IMR-90 (cell line): ENCODE data around the gene SPON1. TPM values are rescaled to one million over a fixed set of nuclear protein-coding genes. Genes with fewer than 3 reads are reported as not detected.

ENCODE experiments used
- ATAC-seq: fragments of 200-7000 bp; cut with Tn5 transposase; 2 replicates; pipeline ENCODE4 v1.9.1; 2020; ENCODE audit warnings: low read depth, mild to moderate bottlenecking, moderate library complexity
- BruUV-seq: library from RNA; stranded (reverse); fragments of 400-500 nt; replicated peaks from 2 replicates; lab custom pipeline; 2021; lab: Mats Ljungman, UMichigan
- CTCF ChIA-PET: fragments of 300-600 bp; formaldehyde crosslinking; extraction: SDS; loops from one replicate; lab custom pipeline; 2021; ENCODE audit warnings: antibody characterized with exemption; lab: Yijun Ruan, JAX
- POLR2A ChIA-PET: fragments of 300-600 bp; sonication (Branson Sonifier 250); formaldehyde crosslinking; loops from one replicate; lab custom pipeline; 2022; ENCODE audit warnings: antibody characterized with exemption; ENCODE audit not compliant: unreplicated experiment; lab: Charles Lee
- DNase-seq: peaks from one replicate; pipeline ENCODE4 v3.0.0; 2013
- H2AFZ ChIP-seq: replicated peaks from 2 replicates; pipeline ENCODE3; 2013; ENCODE audit warnings: low read length, mild to moderate bottlenecking; ENCODE audit not compliant: poor library complexity
- H2AK5ac ChIP-seq: 2 replicates; pipeline ENCODE4 v1.6.1; 2013; ENCODE audit warnings: low read depth, low read length, inconsistent platforms
- H2AK9ac ChIP-seq: replicated peaks from 2 replicates; pipeline ENCODE3; 2013; ENCODE audit warnings: mild to moderate bottlenecking, low read depth, low read length, moderate library complexity; ENCODE audit not compliant: poor library complexity
- H2BK120ac ChIP-seq: 2 replicates; pipeline ENCODE4 v1.6.1; 2013; ENCODE audit warnings: low read depth, low read length, inconsistent platforms
- H2BK15ac ChIP-seq: 3 replicates; pipeline ENCODE4 v1.6.1; 2013; ENCODE audit warnings: low read depth, low read length, inconsistent platforms
- H2BK20ac ChIP-seq: 2 replicates; pipeline ENCODE4 v1.6.1; 2013; ENCODE audit warnings: low read depth, mild to moderate bottlenecking, inconsistent platforms, low read length, moderate library complexity
- H2BK5ac ChIP-seq: 2 replicates; pipeline ENCODE4 v1.6.1; 2013; ENCODE audit warnings: mild to moderate bottlenecking, low read depth, low read length, inconsistent platforms; ENCODE audit not compliant: poor library complexity, severe bottlenecking
- H3K14ac ChIP-seq: replicated peaks from 2 replicates; pipeline ENCODE4 v1.6.1; 2013; ENCODE audit warnings: low read depth, low read length, inconsistent platforms
- H3K18ac ChIP-seq: 2 replicates; pipeline ENCODE4 v1.6.1; 2013; ENCODE audit warnings: low read depth, low read length, control low read depth
- H3K23ac ChIP-seq: 2 replicates; pipeline ENCODE4 v1.6.1; 2013; ENCODE audit warnings: low read depth, low read length, inconsistent platforms
- H3K27ac ChIP-seq: 2 replicates; pipeline ENCODE4 v1.5.1; 2013; ENCODE audit warnings: mild to moderate bottlenecking, control low read depth, low read length; ENCODE audit not compliant: insufficient read depth
- H3K27me3 ChIP-seq: 2 replicates; pipeline ENCODE4 v1.6.1; 2013; ENCODE audit warnings: low read length; ENCODE audit not compliant: control insufficient read depth, insufficient read depth
- H3K36me3 ChIP-seq: 2 replicates; pipeline ENCODE4 v1.6.1; 2013; ENCODE audit warnings: low read length, mixed read lengths; ENCODE audit not compliant: control insufficient read depth, insufficient read depth
- H3K4ac ChIP-seq: 2 replicates; pipeline ENCODE4 v1.6.1; 2013; ENCODE audit warnings: low read depth, low read length, inconsistent platforms
- H3K4me1 ChIP-seq: 2 replicates; pipeline ENCODE4 v1.6.1; 2013; ENCODE audit warnings: low read length, mixed read lengths; ENCODE audit not compliant: control insufficient read depth, insufficient read depth
- H3K4me2 ChIP-seq: 2 replicates; pipeline ENCODE4 v1.6.1; 2013; ENCODE audit warnings: low read depth, mild to moderate bottlenecking, control low read depth, low read length, moderate library complexity
- H3K4me3 ChIP-seq: 2 replicates; pipeline ENCODE4 v1.5.1; 2013; ENCODE audit warnings: low read depth, mild to moderate bottlenecking, control low read depth, low read length, moderate library complexity; ENCODE audit not compliant: insufficient read depth
- H3K56ac ChIP-seq: 2 replicates; pipeline ENCODE4 v1.6.1; 2013; ENCODE audit warnings: low read length, inconsistent platforms; ENCODE audit not compliant: insufficient read depth; ENCODE audit errors: extremely low read depth
- H3K79me1 ChIP-seq, 2 experiments: 2 replicates each; pipeline ENCODE4 v1.6.1; 2013; ENCODE audit warnings: low read length in 2 of 2, inconsistent platforms in 1 of 2, low read depth in 1 of 2
- H3K9ac ChIP-seq: 2 replicates; pipeline ENCODE4 v1.6.1; 2013; ENCODE audit warnings: low read depth, low read length, control low read depth
- H3K9me1 ChIP-seq: 2 replicates; pipeline ENCODE4 v1.6.1; 2013; ENCODE audit warnings: low read length, inconsistent platforms; ENCODE audit not compliant: insufficient read depth
- H3K9me3 ChIP-seq: 2 replicates; pipeline ENCODE4 v1.6.1; 2013; ENCODE audit warnings: low read length; ENCODE audit not compliant: control insufficient read depth, insufficient read depth
- H4K20me1 ChIP-seq: 2 replicates; pipeline ENCODE4 v1.6.1; 2013; ENCODE audit warnings: low read length, inconsistent platforms; ENCODE audit not compliant: insufficient read depth
- H4K5ac ChIP-seq: 2 replicates; pipeline ENCODE4 v1.6.1; 2013; ENCODE audit warnings: mild to moderate bottlenecking, low read depth, low read length, control low read depth
- H4K8ac ChIP-seq, 2 experiments: 2 replicates each; pipeline ENCODE4 v1.6.1; 2013; ENCODE audit warnings: low read depth in 2 of 2, low read length in 2 of 2, control low read depth in 1 of 2, inconsistent platforms in 1 of 2
- H4K91ac ChIP-seq: 2 replicates; pipeline ENCODE4 v1.6.1; 2013; ENCODE audit warnings: low read depth, low read length, inconsistent platforms; ENCODE audit not compliant: insufficient read depth
- BHLHE40 ChIP-seq: fragments of 150-350 bp; IDR thresholded peaks from 2 replicates; pipeline ENCODE4 v1.6.1; 2016; ENCODE audit warnings: mild to moderate bottlenecking, low read depth, low read length
- CEBPB ChIP-seq: IDR thresholded peaks from 2 replicates; pipeline ENCODE4 v1.6.1; 2012; ENCODE audit warnings: low read depth, low read length, improper control_type of control experiment
- CHD1 ChIP-seq: IDR thresholded peaks from 2 replicates; pipeline ENCODE4 v1.6.1; 2012; ENCODE audit warnings: low read depth, low read length, improper control_type of control experiment
- MAFK ChIP-seq: IDR thresholded peaks from 2 replicates; pipeline ENCODE4 v1.6.1; 2012; ENCODE audit warnings: low read depth, low read length, improper control_type of control experiment
- MAZ ChIP-seq: IDR thresholded peaks from 2 replicates; pipeline ENCODE4 v1.6.1; 2012; ENCODE audit warnings: low read depth, mild to moderate bottlenecking, low read length, improper control_type of control experiment, moderate library complexity, borderline replicate concordance
- MXI1 ChIP-seq: IDR thresholded peaks from 2 replicates; pipeline ENCODE4 v1.6.1; 2012; ENCODE audit warnings: low read depth, mild to moderate bottlenecking, low read length, moderate library complexity, borderline replicate concordance
- NFE2L2 ChIP-seq: fragments of 150-350 bp; IDR thresholded peaks from 2 replicates; pipeline ENCODE4 v1.6.1; 2016; ENCODE audit warnings: low read depth, mild to moderate bottlenecking, low read length
- POLR2A ChIP-seq: IDR thresholded peaks from 2 replicates; pipeline ENCODE4 v1.6.1; 2012; ENCODE audit warnings: mild to moderate bottlenecking, low read depth, low read length
- RAD21 ChIP-seq: IDR thresholded peaks from 2 replicates; pipeline ENCODE4 v1.6.1; 2012; ENCODE audit warnings: low read length, improper control_type of control experiment
- RCOR1 ChIP-seq: IDR thresholded peaks from 2 replicates; pipeline ENCODE4 v1.6.1; 2012; ENCODE audit warnings: mild to moderate bottlenecking, low read length, improper control_type of control experiment; ENCODE audit not compliant: insufficient replicate concordance
- RFX5 ChIP-seq: IDR thresholded peaks from 2 replicates; pipeline ENCODE4 v1.8.0; 2012; ENCODE audit warnings: low read depth, mild to moderate bottlenecking, low read length, moderate library complexity
- SMC3 ChIP-seq: fragments of 150-350 bp; IDR thresholded peaks from 2 replicates; pipeline ENCODE4 v1.6.1; 2016; ENCODE audit warnings: low read depth, mild to moderate bottlenecking, antibody characterized with exemption, low read length, moderate library complexity
- USF2 ChIP-seq: fragments of 150-350 bp; IDR thresholded peaks from 2 replicates; pipeline ENCODE4 v1.6.1; 2017; ENCODE audit warnings: mild to moderate bottlenecking, antibody characterized with exemption, low read length, low read depth
- WGBS, 2 experiments: methylation state at CpG; one replicate each; pipeline versions ENCODE4 v1.1.5 to v1.1.7; 2013; ENCODE audit warnings: missing lambda C conversion rate in 2 of 2; ENCODE audit not compliant: insufficient read length in 1 of 2; ENCODE audit errors: extremely low coverage in 2 of 2; 5-methylcytosine and 5-hydroxymethylcytosine counted together
- dilution Hi-C: fragments of 300-500 bp; cut with HindIII; formaldehyde crosslinking; loops from one replicate; pipeline ENCODE4 v1.14.3; 2018; ENCODE audit warnings: low sequenced_read_pairs; ENCODE audit not compliant: unreplicated experiment
- in situ Hi-C: fragments of 300-500 bp; cut with MboI; formaldehyde crosslinking; loops from 3 replicates; pipeline ENCODE4 v1.14.3; 2019; ENCODE audit warnings: low sequenced_read_pairs, inconsistent platforms, mixed read lengths
- intact Hi-C: fragments of 100-400 bp; cut with micrococcal nuclease; formaldehyde crosslinking; loops from 2 replicates; pipeline ENCODE4 v1.10.0; 2022
- polyA plus RNA-seq, 3 experiments: library from polyadenylated mRNA; depleted of rRNA; stranded (reverse); fragments of >200 nt; gene quantifications; 2 replicates each; pipeline ENCODE4 v1.2.3, GENCODE V29; 2012; ENCODE audit warnings: low replicate concordance in 1 of 3
- total RNA-seq: library from RNA; depleted of rRNA; stranded (reverse); fragments of >200 nt; gene quantifications from 2 replicates; pipeline ENCODE4 v1.2.3, GENCODE V29; 2012
- TF ChIP-seq, protein P1 (sequence below): conservative IDR thresholded peaks from 2 replicates; pipeline ENCODE4 v1.5.1; 2012; ENCODE audit warnings: mild to moderate bottlenecking, low read depth, low read length, improper control_type of control experiment
- TF ChIP-seq, protein P2 (sequence below): fragments of 150-350 bp; IDR thresholded peaks from 2 replicates; pipeline ENCODE4 v1.6.1; 2016; ENCODE audit warnings: low read depth, mild to moderate bottlenecking, low read length, moderate library complexity, borderline replicate concordance

Gene SPON1
- total and polyA plus RNA-seq, 2 of the 4 experiments (the other 2 are of a cell fraction), result 0.62 to 0.72 TPM

GRCh38 chr11:14225666-14226065 is 263.1 kb downstream of the SPON1 start:
- Histone ChIP-seq H3K27me3 (peaks cover 26% of the 10 kb centered on the region), H2AK9ac (no peak overlapping the region), H3K36me3 (no peaks in the 10 kb centered on the region), H3K9ac (no peak overlapping the region), H4K8ac (no peak overlapping the region), H2AK5ac (no peak overlapping the region), H2BK5ac (no peak overlapping the region), H2BK120ac (no peak overlapping the region), H4K5ac (no peak overlapping the region), H3K4me2 (no peak overlapping the region), H2BK20ac (no peak overlapping the region), H3K9me3 (no peaks in the 10 kb centered on the region; the same call in 1 of the 2 replicates), H4K91ac (no peak overlapping the region), H2BK15ac (no peak overlapping the region), H3K9me1 (no peaks in the 10 kb centered on the region), H3K14ac (no peak overlapping the region), H2AFZ (no peak overlapping the region), H3K18ac (no peak overlapping the region), H3K4me3 (no peak overlapping the region), H3K4ac (no peak overlapping the region), H3K4me1 (no peaks in the 10 kb centered on the region), H3K79me1 (no peaks in the 10 kb centered on the region), H3K23ac (no peak overlapping the region), H3K56ac (no peak overlapping the region), H4K20me1 (no peaks in the 10 kb centered on the region), H3K27ac (no peak overlapping the region)
- TF ChIP-seq POLR2A (no peak), CEBPB (no peak), RAD21 (no peak), USF2 (no peak), MAZ (no peak), BHLHE40 (no peak), MXI1 (no peak), RCOR1 (no peak), MAFK (no peak), RFX5 (no peak), CHD1 (no peak), SMC3 (no peak), NFE2L2 (no peak)
- TF ChIP-seq, protein P1, sequence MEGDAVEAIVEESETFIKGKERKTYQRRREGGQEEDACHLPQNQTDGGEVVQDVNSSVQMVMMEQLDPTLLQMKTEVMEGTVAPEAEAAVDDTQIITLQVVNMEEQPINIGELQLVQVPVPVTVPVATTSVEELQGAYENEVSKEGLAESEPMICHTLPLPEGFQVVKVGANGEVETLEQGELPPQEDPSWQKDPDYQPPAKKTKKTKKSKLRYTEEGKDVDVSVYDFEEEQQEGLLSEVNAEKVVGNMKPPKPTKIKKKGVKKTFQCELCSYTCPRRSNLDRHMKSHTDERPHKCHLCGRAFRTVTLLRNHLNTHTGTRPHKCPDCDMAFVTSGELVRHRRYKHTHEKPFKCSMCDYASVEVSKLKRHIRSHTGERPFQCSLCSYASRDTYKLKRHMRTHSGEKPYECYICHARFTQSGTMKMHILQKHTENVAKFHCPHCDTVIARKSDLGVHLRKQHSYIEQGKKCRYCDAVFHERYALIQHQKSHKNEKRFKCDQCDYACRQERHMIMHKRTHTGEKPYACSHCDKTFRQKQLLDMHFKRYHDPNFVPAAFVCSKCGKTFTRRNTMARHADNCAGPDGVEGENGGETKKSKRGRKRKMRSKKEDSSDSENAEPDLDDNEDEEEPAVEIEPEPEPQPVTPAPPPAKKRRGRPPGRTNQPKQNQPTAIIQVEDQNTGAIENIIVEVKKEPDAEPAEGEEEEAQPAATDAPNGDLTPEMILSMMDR, result no peak
- TF ChIP-seq, protein P2, sequence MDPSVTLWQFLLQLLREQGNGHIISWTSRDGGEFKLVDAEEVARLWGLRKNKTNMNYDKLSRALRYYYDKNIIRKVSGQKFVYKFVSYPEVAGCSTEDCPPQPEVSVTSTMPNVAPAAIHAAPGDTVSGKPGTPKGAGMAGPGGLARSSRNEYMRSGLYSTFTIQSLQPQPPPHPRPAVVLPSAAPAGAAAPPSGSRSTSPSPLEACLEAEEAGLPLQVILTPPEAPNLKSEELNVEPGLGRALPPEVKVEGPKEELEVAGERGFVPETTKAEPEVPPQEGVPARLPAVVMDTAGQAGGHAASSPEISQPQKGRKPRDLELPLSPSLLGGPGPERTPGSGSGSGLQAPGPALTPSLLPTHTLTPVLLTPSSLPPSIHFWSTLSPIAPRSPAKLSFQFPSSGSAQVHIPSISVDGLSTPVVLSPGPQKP, result no peak
- no TSS peak for BruUV-seq
- in situ Hi-C loops, result no loop called here
- ATAC-seq, result no peak
- WGBS, 2 experiments, result 14% methylated on average over 1 of the region's 4 CpGs; no CpG with 5 or more reads in 1 of the 2 experiments
- POLR2A ChIA-PET, result no interaction called here
- dilution Hi-C loops, result no loop called here
- CTCF ChIA-PET, result no interaction called here
- DNase-seq, result no peak
- intact Hi-C loops, result no loop called here
